GM18867 (cell line): ENCODE measurements around the gene EMX1.
"Not testable (repeated sequence)": the region's sequence is repeated elsewhere in the genome, so short reads cannot be mapped to it uniquely, and the experiment has no call there.

Source experiments
- ATAC-seq: cut with Tn5 transposase; IDR thresholded peaks from one replicate; pipeline ENCODE4 v1.9.1; 2021; ENCODE audit warnings: mild to moderate bottlenecking, moderate library complexity; ENCODE audit not compliant: unreplicated experiment

Gene EMX1

GRCh38 chr2:72898585-72898906 is 18.8 kb upstream of the EMX1 start:
- no peak for ATAC-seq

DNA sequence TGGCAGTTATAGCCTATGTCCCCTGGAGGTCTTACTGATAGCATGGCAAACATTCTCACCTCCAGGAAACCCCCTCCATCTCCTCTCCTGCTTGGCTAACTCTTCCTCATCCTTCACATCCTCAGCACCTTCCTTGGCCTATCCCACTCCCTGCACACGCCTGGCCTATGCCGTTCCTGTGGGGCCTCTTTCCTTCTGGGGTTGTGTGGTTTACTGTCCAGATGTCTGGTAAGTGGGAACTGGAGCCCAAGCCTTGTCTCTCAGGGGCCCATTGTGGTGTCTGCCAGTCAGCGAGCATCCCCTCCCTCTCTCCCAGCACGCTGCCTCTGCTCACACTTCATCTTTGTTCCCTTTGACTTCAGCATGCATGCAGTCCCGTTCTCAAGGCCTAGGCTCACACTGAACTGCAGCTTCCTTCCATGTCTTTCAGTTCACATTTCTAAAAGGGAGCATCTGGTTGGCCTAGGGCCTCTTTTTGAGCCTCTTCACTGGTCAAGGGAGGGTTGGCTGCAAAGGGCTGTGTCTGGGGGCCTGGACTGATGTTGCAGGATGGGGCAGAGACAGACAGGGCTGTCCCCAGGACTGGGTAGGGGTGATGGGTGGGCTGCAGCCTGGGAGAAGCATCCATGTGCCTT is 17.0 kb upstream of the EMX1 start:
- ATAC-seq = no peak

DNA sequence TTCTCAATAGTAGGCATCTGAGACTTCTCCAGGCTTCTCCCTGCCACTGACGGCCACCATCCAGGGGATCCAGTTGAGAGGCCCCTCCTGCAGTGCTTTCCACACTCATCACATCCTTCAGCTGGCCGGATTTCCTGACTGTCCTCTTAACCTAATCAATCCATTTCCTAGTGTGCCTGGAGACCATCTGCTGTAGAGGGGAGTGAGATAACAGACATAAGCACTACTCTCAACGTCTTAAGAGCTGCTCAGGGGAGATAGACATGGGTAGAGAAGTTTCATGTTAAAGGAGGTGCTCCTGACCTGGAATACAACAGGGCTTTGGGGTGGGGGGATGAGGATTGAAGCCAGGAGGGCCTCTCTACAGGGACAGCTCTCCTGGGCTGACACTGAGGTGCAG is 15.9 kb upstream of the EMX1 start:
- ATAC-seq = no peak

GRCh38 chr2:72907369-72907768 is 9.9 kb upstream of the EMX1 start:
- ATAC-seq = not testable (repeated sequence)

- ATAC-seq = no peak
Measured at GRCh38 chr2:72908741-72909140, 8.6 kb upstream of the EMX1 start.

DNA sequence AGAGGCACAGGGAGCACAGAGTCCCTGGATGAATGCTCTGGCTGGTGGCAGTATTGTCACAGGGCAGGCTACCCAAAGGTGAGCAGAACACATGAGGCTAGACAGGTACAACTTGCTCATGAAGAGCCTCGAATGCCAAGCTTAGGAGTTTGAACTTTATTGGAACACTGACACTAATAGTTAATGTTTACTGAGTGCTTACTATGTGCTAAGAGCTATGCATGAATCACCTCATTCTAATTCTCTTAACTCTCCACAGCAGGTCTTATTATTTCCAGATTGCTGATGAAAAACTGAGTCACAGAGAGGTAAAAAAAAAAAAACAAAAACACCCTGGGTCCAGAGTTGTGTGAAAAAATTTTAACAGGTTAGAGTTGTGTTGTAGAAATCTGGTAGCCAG is 6.1 kb upstream of the EMX1 start:
- no peak for ATAC-seq

GRCh38 chr2:72913486-72914205 is 3.7 kb upstream of the EMX1 start:
- no peak for ATAC-seq

DNA sequence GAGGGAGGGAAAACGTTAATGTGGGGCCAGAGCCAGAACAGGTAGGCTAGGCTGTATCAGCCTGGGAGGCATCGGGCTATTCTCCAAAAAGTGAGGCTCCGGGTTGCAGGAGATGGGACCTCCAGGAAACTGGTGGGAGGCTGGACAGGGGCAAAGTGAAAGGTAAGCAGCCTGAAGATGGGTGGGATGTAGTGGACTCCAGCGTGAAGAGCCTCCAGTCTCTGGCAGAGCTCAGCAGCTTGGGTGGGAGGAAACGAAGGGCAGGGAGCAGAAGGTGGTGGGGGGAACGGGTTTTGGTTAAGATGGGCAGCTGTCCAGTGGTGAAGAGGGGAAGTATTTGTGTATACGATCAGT is 3.1 kb upstream of the EMX1 start:
- no peak for ATAC-seq

DNA sequence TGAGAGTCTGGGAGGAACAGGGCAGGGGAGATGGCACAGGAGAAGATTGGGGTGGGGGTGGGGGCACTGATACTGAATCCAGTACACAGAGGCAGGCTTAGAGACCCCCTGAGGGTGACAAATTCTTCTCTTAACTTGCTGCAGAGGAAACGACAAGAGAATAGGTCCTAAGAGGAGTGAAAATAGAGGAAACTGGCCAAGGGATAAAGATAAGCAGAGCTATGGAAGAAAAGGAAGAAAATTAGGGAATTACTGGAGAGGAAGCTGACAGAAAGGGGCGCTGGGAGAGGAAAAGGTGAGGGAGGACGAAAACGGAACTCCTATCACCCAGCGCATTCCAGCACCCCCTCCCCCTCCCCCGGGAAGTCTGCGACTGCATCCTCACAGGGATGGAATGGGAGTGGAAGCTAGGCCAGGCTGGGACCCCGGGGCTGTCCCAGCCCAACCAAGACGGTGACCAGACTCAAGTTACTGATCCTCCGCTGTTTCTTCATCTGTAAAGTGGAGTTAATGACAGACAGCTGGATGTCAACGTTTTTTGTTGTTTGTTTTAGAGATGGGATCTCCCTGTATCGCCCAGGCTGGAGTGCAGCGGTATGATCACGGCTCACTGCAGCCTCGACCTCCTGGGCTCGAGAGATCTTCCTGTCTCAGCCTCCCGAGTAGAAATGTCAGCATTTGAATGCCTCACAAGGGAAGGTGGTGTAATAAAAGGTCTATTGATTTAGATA is 2.6 kb upstream of the EMX1 start:
- no peak for ATAC-seq

- ATAC-seq = no peak
Measured at GRCh38 chr2:72915320-72915906, 1.9 kb upstream of the EMX1 start.

GRCh38 chr2:72915907-72916742 is 1.2 kb upstream of the EMX1 start:
- ATAC-seq = peak; percentile 68

- ATAC-seq = peak; percentile 2
Measured at GRCh38 chr2:72916743-72917137, 579 bp upstream of the EMX1 start.

- no peak for ATAC-seq
Measured at GRCh38 chr2:72917877-72918553, 696 bp downstream of the EMX1 start.

- no peak for ATAC-seq
Measured at GRCh38 chr2:72919414-72920317, 2.3 kb downstream of the EMX1 start.

- ATAC-seq = no peak
Measured at GRCh38 chr2:72920318-72921087, 3.2 kb downstream of the EMX1 start.

GRCh38 chr2:72921088-72921851 is 4.0 kb downstream of the EMX1 start:
- ATAC-seq = no peak

DNA sequence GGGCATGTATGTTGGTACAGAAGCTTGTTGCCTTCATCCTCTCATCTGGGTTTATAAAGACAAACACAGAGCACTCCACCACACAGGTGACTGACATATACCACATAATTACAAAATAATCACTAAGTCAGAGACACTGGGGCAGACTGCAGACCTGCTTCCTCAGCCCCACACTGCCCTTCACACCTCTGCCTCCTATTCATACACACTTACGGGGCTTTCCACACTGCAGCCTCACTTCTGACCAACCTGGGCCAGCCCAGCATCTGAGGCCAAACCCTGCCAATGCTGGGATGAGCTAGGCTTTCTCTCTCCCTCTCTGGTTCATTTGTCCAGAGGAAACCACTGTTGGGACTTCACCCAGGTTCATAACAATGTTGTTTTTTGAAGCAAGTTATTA is 4.5 kb downstream of the EMX1 start:
- no peak for ATAC-seq

GRCh38 chr2:72923833-72924352 is 6.6 kb downstream of the EMX1 start:
- ATAC-seq = no peak
